Fibroblast of skin of scalp (primary cell): ENCODE data around the gene SLBP.

Experiments
- DNase-seq: peaks from one replicate; pipeline ENCODE4 v3.0.0-alpha.2; 2013

Gene SLBP

GRCh38 chr4:1648962-1649361 is 63.2 kb downstream of the SLBP start:
- DNase-seq: no peak

DNA sequence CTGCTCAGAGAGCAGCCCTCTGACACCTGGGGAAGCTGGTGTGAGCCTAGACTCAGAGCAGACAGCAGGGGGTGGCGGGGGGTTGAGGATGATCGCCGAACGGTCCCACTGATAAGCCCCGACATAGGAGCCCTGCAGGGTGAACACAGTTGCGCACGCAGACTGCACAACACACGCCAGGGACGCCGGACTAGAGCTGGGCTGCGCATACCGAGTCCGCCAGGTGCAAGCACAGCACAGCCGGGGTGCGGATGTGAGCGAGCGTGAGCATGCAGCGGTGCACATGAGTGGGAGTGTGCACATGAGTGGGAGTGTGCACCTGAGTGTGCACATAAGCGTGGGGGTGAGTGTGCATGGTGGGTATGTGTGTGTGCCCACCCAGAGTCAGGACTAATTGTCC is 64.7 kb downstream of the SLBP start:
- DNase-seq: no peak

DNA sequence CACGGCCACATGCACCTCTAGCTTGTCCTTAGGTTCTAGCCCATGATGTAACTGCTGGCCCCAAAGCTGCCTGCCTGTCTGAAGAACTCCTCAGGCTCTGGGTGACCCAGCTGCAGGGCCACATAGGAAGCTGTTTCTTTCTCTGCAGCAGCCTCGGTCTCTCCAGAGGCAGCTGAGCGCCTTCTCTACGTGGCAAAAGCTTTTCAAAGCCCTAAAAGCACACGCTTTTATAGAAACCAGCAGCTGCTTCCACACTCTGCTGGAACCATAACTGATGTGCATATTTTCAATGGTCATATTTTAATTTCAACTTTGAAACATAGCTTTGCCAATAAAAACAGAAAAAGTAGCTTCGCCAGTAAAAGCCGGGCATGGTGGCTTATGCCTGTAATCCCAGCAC is 65.4 kb downstream of the SLBP start:
- no peak for DNase-seq

DNA sequence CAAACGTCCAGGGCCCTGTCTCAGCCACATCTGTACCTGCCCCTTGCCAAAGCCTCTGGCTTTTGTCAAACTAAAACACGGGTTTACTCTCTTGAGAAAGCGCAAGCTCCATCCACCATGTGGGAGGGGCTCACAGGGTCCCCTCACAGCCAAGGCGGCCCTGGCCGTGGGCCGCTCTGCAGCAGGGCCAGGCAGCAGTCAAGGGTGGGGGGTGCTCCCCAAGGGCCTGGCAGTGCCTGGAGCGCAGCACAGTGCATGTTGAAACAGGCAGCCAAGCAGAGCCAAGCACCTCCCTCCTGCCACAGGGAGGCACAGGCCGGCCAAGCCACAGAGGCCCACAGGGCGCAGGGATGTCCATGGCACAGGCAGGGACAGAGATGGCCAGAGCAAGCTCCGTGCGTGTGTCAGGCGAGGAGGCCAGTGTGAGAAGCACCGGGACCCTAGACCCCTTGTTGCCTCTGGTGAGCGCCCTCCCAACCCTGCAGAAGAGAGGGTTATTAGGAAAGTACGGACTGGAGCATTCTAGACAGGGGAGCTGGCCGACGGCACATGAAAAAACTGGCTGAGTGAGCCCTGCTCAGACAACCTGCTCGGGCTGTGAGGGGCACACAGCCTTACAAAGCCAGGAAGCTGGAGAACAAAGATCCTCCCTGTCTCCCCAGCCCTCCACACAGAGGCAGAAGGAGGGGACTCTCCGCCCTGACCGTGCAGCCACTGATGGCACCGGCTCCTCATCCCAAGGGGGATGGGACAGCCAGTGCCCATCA is 67.0 kb downstream of the SLBP start:
- no peak for DNase-seq

DNA sequence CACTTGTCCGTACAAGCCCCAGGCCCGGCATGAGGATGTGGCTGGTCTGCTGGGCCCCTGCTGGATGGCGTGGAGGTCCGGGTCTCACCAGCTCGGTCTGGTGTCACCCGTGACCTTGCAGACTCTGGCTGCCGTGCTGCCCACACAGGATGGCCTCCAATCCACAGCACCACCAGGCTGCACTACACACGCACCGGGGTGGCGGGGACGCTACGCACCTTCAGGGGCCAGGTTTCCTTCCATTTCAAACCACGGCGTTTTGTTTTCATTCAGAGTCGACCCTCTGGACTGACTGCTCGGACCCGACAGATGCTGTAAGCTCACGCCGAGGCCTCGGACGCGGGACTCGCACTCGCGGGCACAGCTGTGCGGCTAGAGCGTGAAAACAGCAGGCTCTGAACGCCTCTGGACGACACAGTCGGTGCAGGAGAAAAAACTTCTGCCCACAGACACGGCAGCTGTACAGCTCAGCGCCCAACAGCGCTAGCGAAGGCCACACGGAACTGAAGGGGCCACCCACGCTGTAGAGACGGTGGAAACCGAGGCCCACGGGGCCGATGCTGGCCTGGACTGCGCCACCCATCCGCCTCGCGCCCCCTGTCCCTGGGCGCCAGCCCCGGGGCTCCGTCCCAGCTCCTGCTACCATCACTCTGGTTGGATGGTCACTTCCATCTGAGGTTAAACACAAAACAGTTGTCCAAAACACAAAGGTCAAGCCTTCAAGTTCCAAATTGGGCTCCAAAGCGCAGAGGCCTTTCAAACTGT is 68.0 kb downstream of the SLBP start:
- no peak for DNase-seq
